Chondrocyte (in vitro differentiated cells): Measurements from ENCODE around the gene DUSP28. TPM values are rescaled to one million over a fixed set of nuclear protein-coding genes. Genes with fewer than 3 reads are reported as not detected.

Source experiments
- DNase-seq: peaks from one replicate; pipeline ENCODE4 v3.0.0; 2021; ENCODE audit warnings: mixed read lengths, low spot score
- H3K27ac Mint-ChIP-seq: one replicate; pipeline ENCODE4 v1.8.0; 2021; ENCODE audit warnings: mild to moderate bottlenecking, moderate library complexity, mixed read lengths; ENCODE audit not compliant: unreplicated experiment
- H3K27me3 Mint-ChIP-seq: 2 replicates; pipeline ENCODE4 v1.8.0; 2021; ENCODE audit warnings: low read depth, mixed read lengths
- H3K36me3 Mint-ChIP-seq: 2 replicates; pipeline ENCODE4 v1.8.0; 2021; ENCODE audit warnings: low read depth, mixed read lengths
- H3K4me1 Mint-ChIP-seq: 2 replicates; pipeline ENCODE4 v1.8.0; 2021; ENCODE audit warnings: low read depth, mild to moderate bottlenecking, mixed read lengths
- H3K4me3 Mint-ChIP-seq: one replicate; pipeline ENCODE4 v1.8.0; 2021; ENCODE audit warnings: mild to moderate bottlenecking, moderate library complexity, mixed read lengths; ENCODE audit not compliant: unreplicated experiment
- H3K9me3 Mint-ChIP-seq: 2 replicates; pipeline ENCODE4 v1.8.0; 2021; ENCODE audit warnings: low read depth, mixed read lengths
- total RNA-seq: library from RNA; stranded (reverse); gene quantifications from 3 replicates; pipeline ENCODE4 v1.2.1, GENCODE V29; 2021
- TF ChIP-seq, protein P1 (sequence below): fragments of 200-600 bp; sonication (generic); IDR thresholded peaks from 2 replicates; pipeline ENCODE4 v1.5.0; 2021; ENCODE audit warnings: antibody characterized with exemption, mild to moderate bottlenecking, moderate library complexity

Gene DUSP28
- total RNA-seq, 1 donor from 2014 or later = 3.7 TPM

DNA sequence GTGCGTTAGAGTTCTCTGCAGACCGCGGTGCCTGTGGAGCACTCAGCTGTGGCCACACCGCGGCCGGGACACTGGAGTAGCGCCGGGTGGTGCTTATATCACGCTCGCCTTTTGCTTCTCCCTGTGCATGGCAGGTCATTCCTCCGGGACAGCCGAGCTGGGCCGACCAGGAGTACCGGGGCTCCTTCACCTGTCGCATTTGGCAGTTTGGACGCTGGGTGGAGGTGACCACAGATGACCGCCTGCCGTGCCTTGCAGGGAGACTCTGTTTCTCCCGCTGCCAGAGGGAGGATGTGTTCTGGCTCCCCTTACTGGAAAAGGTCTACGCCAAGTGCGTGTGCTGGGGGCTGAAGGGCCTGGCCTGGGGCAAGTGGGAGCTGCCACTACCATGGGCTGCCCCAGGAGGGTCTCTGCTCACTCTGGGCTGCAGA is 30.5 kb downstream of the DUSP28 start:
- DNase-seq = peak; percentile 83
- TF ChIP-seq, protein P1, sequence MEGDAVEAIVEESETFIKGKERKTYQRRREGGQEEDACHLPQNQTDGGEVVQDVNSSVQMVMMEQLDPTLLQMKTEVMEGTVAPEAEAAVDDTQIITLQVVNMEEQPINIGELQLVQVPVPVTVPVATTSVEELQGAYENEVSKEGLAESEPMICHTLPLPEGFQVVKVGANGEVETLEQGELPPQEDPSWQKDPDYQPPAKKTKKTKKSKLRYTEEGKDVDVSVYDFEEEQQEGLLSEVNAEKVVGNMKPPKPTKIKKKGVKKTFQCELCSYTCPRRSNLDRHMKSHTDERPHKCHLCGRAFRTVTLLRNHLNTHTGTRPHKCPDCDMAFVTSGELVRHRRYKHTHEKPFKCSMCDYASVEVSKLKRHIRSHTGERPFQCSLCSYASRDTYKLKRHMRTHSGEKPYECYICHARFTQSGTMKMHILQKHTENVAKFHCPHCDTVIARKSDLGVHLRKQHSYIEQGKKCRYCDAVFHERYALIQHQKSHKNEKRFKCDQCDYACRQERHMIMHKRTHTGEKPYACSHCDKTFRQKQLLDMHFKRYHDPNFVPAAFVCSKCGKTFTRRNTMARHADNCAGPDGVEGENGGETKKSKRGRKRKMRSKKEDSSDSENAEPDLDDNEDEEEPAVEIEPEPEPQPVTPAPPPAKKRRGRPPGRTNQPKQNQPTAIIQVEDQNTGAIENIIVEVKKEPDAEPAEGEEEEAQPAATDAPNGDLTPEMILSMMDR = no peak
- Mint-ChIP-seq H3K4me3 (no peak overlapping the region), H3K36me3 (peaks cover 2% of the 10 kb centered on the region), H3K27me3 (no peaks in the 10 kb centered on the region), H3K27ac (no peak overlapping the region), H3K4me1 (peaks cover 26% of the 10 kb centered on the region), H3K9me3 (no peaks in the 10 kb centered on the region)

DNA sequence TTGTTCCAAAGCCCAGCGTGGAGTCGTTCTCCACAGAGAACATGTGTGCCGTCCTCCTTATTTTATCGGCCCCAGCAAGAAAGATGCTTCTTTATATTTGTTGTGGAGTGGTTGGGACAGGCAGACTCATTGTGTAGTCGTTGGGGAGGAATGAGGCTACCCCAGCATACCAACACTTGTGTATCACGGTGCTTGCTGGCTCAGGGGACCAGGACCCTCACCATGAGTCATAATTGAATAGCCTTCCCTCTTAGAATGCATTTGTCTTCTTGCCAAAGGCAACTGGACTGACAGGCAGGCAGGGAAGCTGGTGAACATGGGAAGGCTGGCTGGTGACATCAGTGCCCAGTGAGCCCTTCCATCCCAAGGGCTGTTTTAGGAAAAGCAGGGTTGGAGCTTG is 31.1 kb downstream of the DUSP28 start:
- no peaks in the 10 kb centered on the region for H3K9me3 Mint-ChIP-seq
- peak; percentile 44 for DNase-seq
- no peaks in the 10 kb centered on the region for H3K27me3 Mint-ChIP-seq
- H3K4me1 Mint-ChIP-seq = peaks cover 21% of the 10 kb centered on the region
- H3K4me3 Mint-ChIP-seq = no peak overlapping the region
- H3K36me3 Mint-ChIP-seq = peaks cover 2% of the 10 kb centered on the region
- no peak overlapping the region for H3K27ac Mint-ChIP-seq
- TF ChIP-seq, protein P1 = no peak

DNA sequence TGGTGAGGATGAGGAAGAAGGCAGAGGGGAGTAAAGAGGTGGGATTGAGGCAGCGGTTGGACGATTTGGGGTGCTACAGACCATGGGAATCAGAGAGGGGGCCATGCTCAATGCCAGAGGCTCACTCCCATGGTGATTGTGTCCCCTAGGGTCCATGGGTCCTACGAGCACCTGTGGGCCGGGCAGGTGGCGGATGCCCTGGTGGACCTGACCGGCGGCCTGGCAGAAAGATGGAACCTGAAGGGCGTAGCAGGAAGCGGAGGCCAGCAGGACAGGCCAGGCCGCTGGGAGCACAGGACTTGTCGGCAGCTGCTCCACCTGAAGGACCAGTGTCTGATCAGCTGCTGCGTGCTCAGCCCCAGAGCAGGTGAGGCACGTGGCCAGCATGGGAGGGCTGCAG is 31.6 kb downstream of the DUSP28 start:
- Mint-ChIP-seq H3K36me3 (peaks cover 2% of the 10 kb centered on the region), H3K4me3 (no peak overlapping the region), H3K9me3 (no peaks in the 10 kb centered on the region), H3K4me1 (peaks cover 21% of the 10 kb centered on the region), H3K27me3 (no peaks in the 10 kb centered on the region), H3K27ac (no peak overlapping the region)
- peak; percentile 83 for DNase-seq
- TF ChIP-seq, protein P1 = no peak

DNA sequence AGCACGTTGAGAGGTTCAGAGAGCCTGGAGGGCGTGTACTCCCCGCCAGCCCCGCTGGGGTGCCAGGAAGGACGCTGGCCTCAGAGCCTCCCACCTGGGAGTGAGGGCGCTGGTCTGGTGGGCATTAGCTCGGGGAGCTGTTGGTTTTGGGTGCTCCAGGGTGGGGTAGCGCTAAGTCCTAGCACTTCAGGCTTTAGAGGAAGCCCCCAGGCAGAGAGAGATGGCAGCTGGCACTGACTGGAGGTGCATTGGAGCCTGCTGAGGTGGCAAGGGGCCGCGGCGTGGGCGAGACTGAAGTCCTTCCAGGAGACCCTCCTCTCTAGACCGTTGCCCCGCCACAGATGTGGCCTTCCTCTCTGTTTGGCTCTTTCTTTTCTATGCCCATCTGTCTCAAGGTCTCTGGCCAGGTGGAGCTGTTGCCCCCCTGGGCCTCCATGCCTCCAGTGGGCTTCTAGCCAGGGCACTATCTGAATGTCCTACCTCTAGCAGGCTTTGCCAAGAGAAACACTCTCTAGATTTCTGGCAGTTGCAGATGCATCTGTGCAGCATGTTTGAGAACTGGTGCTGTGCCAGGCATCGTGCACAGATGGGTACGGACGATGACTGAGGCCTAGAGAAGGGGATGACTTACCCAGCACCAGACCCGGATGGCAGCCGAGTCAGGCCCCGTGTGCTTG is 33.0 kb downstream of the DUSP28 start:
- peaks cover 2% of the 10 kb centered on the region for H3K36me3 Mint-ChIP-seq
- H3K9me3 Mint-ChIP-seq = no peaks in the 10 kb centered on the region
- H3K27me3 Mint-ChIP-seq = no peaks in the 10 kb centered on the region
- TF ChIP-seq, protein P1 = no peak
- H3K4me3 Mint-ChIP-seq = no peak overlapping the region
- no peak overlapping the region for H3K27ac Mint-ChIP-seq
- H3K4me1 Mint-ChIP-seq = peaks cover 11% of the 10 kb centered on the region
- peak; percentile 60 for DNase-seq

DNA sequence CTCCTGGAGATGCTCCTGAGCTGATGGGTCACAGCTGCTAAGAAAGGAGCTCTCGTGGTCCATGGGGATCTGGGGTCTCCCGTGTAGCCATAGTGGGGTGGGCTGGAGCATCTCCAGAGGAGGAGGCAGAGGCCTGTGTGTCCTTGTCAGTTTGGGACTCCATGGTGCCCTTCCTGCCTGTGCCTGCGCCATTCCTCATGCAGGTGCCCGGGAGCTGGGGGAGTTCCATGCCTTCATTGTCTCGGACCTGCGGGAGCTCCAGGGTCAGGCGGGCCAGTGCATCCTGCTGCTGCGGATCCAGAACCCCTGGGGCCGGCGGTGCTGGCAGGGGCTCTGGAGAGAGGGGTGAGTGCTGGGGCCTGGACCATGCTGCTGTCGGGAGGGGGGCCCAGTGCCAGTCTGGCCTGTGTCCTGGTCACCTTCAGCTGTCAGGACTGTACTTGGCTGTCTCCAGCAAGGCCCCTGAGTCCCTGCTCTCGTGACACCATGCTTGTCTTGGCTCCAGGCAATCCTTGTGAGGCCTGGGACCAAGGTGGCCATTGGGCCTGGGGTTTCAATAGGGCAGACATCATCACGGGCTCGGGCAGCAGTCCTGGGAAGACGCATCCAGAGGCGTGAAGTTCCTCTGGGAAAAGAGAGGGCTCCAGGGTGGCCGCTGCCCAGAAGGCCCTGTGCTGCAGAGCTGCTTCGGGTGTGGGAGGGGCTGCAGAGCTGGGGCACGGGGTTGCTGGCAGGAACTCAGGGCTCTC is 33.7 kb downstream of the DUSP28 start:
- no peak overlapping the region for H3K27ac Mint-ChIP-seq
- H3K27me3 Mint-ChIP-seq = no peaks in the 10 kb centered on the region
- TF ChIP-seq, protein P1 = no peak
- peaks cover 2% of the 10 kb centered on the region for H3K36me3 Mint-ChIP-seq
- H3K9me3 Mint-ChIP-seq = no peaks in the 10 kb centered on the region
- no peak overlapping the region for H3K4me3 Mint-ChIP-seq
- peak; percentile 89 for DNase-seq
- H3K4me1 Mint-ChIP-seq = peaks cover 3% of the 10 kb centered on the region
